Measurements from ENCODE around the gene PLA2R1.

GRCh38 chr2:160010361-160011145 is 51.9 kb downstream of the PLA2R1 start:
- TF ChIP-seq, protein P1, sequence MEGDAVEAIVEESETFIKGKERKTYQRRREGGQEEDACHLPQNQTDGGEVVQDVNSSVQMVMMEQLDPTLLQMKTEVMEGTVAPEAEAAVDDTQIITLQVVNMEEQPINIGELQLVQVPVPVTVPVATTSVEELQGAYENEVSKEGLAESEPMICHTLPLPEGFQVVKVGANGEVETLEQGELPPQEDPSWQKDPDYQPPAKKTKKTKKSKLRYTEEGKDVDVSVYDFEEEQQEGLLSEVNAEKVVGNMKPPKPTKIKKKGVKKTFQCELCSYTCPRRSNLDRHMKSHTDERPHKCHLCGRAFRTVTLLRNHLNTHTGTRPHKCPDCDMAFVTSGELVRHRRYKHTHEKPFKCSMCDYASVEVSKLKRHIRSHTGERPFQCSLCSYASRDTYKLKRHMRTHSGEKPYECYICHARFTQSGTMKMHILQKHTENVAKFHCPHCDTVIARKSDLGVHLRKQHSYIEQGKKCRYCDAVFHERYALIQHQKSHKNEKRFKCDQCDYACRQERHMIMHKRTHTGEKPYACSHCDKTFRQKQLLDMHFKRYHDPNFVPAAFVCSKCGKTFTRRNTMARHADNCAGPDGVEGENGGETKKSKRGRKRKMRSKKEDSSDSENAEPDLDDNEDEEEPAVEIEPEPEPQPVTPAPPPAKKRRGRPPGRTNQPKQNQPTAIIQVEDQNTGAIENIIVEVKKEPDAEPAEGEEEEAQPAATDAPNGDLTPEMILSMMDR (IDR thresholded peaks at IDR 0.05), result no peak
- TF ChIP-seq POLR2A (IDR thresholded peaks at IDR 0.05), result no peak

All from lower leg skin (tissue), 3 donors.